SK-N-SH treated with all-trans-retinoic acid at 6 μM for 48 hours (cell line): ENCODE measurements around the gene EXOC4.

ENCODE experiments used
- ATAC-seq: fragments of 200-7000 bp; cut with Tn5 transposase; 3 replicates; pipeline ENCODE4 v1.9.1; 2020; ENCODE audit warnings: mild to moderate bottlenecking, moderate library complexity
- ARNTL ChIP-seq: fragments of 450-650 bp; formaldehyde crosslinking; IDR thresholded peaks from 2 replicates; pipeline ENCODE4 v1.5.0; 2020; ENCODE audit warnings: low read depth, mild to moderate bottlenecking, moderate library complexity, borderline replicate concordance
- BACH2 ChIP-seq: fragments of 250-450 bp; sonication (Bioruptor Pico); IDR thresholded peaks from 2 replicates; pipeline ENCODE4 v1.9.0; 2021; ENCODE audit warnings: mild to moderate bottlenecking, borderline replicate concordance
- CSDC2 ChIP-seq: fragments of 250-450 bp; sonication (Bioruptor Pico); IDR thresholded peaks from 2 replicates; pipeline ENCODE4 v1.5.0; 2020; ENCODE audit warnings: mild to moderate bottlenecking, moderate library complexity
- CSRNP3 ChIP-seq: fragments of 250-450 bp; sonication (Bioruptor Pico); IDR thresholded peaks from 2 replicates; pipeline ENCODE4 v1.5.1; 2021; ENCODE audit warnings: mild to moderate bottlenecking, moderate library complexity
- GLIS3 ChIP-seq: fragments of 250-450 bp; sonication (Bioruptor Pico); IDR thresholded peaks from 2 replicates; pipeline ENCODE4 v1.5.0; 2020; ENCODE audit warnings: mild to moderate bottlenecking, moderate library complexity
- ISL1 ChIP-seq: fragments of 250-450 bp; sonication (Bioruptor Pico); IDR thresholded peaks from 2 replicates; pipeline ENCODE4 v2.1.2; 2022; ENCODE audit warnings: mild to moderate bottlenecking, moderate library complexity
- OSR1 ChIP-seq: fragments of 250-450 bp; sonication (Bioruptor Pico); IDR thresholded peaks from 2 replicates; pipeline ENCODE4 v1.8.0; 2022; ENCODE audit warnings: moderate library complexity, mild to moderate bottlenecking, inconsistent platforms
- POU6F1 ChIP-seq: fragments of 250-450 bp; sonication (Bioruptor Pico); IDR thresholded peaks from 2 replicates; pipeline ENCODE4 v1.8.0; 2021; ENCODE audit warnings: low read depth, mild to moderate bottlenecking, moderate library complexity, borderline replicate concordance
- PPARA ChIP-seq: fragments of 250-450 bp; sonication (Bioruptor Pico); IDR thresholded peaks from 2 replicates; pipeline ENCODE4 v1.5.0; 2020; ENCODE audit warnings: mild to moderate bottlenecking, borderline replicate concordance
- RARB ChIP-seq: fragments of 250-450 bp; sonication (Bioruptor Pico); IDR thresholded peaks from 2 replicates; pipeline ENCODE4 v1.8.0; 2021; ENCODE audit warnings: mild to moderate bottlenecking, moderate library complexity
- TOX ChIP-seq: fragments of 250-450 bp; sonication (Bioruptor Pico); IDR thresholded peaks from 2 replicates; pipeline ENCODE4 v1.8.0; 2021; ENCODE audit warnings: mild to moderate bottlenecking, moderate library complexity, borderline replicate concordance
- ZC3H10 ChIP-seq: fragments of 250-450 bp; sonication (Bioruptor Pico); IDR thresholded peaks from 2 replicates; pipeline ENCODE4 v1.5.1; 2021; ENCODE audit warnings: mild to moderate bottlenecking, moderate library complexity
- ZFP3 ChIP-seq: fragments of 250-450 bp; sonication (Bioruptor Pico); IDR thresholded peaks from 2 replicates; pipeline ENCODE4 v1.5.0; 2020; ENCODE audit warnings: mild to moderate bottlenecking, moderate library complexity
- ZNF565 ChIP-seq: fragments of 450-650 bp; formaldehyde crosslinking; conservative IDR thresholded peaks from 2 replicates; pipeline ENCODE4 v1.5.0; 2020; ENCODE audit warnings: low read depth, mild to moderate bottlenecking, moderate library complexity
- ZNF70 ChIP-seq: fragments of 450-650 bp; formaldehyde crosslinking; IDR thresholded peaks from 2 replicates; pipeline ENCODE4 v1.5.0; 2020; ENCODE audit warnings: mild to moderate bottlenecking, moderate library complexity
- ZNF8 ChIP-seq: fragments of 450-650 bp; formaldehyde crosslinking; IDR thresholded peaks from 2 replicates; pipeline ENCODE4 v1.5.0; 2020; ENCODE audit warnings: mild to moderate bottlenecking, moderate library complexity
- TF ChIP-seq, protein P1 (sequence below): fragments of 250-450 bp; sonication (Bioruptor Pico); IDR thresholded peaks from 2 replicates; pipeline ENCODE4 v1.8.0; 2020; ENCODE audit warnings: mild to moderate bottlenecking, moderate library complexity, borderline replicate concordance
- TF ChIP-seq, protein P2 (sequence below): fragments of 250-450 bp; sonication (Bioruptor Pico); IDR thresholded peaks from 2 replicates; pipeline ENCODE4 v1.5.1; 2020; ENCODE audit warnings: low read depth, mild to moderate bottlenecking, moderate library complexity
- TF ChIP-seq, protein P3 (sequence below): fragments of 250-450 bp; sonication (Bioruptor Pico); IDR thresholded peaks from 2 replicates; pipeline ENCODE4 v1.5.0; 2020; ENCODE audit warnings: mild to moderate bottlenecking, moderate library complexity

EXOC4 gene

GRCh38 chr7:133859231-133859630 is 606.4 kb downstream of the EXOC4 start:
- TF ChIP-seq, protein P1, sequence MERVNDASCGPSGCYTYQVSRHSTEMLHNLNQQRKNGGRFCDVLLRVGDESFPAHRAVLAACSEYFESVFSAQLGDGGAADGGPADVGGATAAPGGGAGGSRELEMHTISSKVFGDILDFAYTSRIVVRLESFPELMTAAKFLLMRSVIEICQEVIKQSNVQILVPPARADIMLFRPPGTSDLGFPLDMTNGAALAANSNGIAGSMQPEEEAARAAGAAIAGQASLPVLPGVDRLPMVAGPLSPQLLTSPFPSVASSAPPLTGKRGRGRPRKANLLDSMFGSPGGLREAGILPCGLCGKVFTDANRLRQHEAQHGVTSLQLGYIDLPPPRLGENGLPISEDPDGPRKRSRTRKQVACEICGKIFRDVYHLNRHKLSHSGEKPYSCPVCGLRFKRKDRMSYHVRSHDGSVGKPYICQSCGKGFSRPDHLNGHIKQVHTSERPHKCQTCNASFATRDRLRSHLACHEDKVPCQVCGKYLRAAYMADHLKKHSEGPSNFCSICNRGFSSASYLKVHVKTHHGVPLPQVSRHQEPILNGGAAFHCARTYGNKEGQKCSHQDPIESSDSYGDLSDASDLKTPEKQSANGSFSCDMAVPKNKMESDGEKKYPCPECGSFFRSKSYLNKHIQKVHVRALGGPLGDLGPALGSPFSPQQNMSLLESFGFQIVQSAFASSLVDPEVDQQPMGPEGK (CRISPR knock-in tag), result no peak
- no peak for TF ChIP-seq CSDC2 (CRISPR knock-in tag)
- TF ChIP-seq BACH2 (CRISPR knock-in tag), result no peak
- no peak for TF ChIP-seq PPARA
- no peak for TF ChIP-seq ZNF8 (CRISPR knock-in tag)
- no peak for TF ChIP-seq ZC3H10
- no peak for TF ChIP-seq ZNF565 (CRISPR knock-in tag)
- TF ChIP-seq ZNF70, result no peak
- no peak for TF ChIP-seq OSR1 (CRISPR knock-in tag)
- TF ChIP-seq ISL1 (CRISPR knock-in tag), result no peak
- no peak for TF ChIP-seq CSRNP3
- TF ChIP-seq, protein P2, sequence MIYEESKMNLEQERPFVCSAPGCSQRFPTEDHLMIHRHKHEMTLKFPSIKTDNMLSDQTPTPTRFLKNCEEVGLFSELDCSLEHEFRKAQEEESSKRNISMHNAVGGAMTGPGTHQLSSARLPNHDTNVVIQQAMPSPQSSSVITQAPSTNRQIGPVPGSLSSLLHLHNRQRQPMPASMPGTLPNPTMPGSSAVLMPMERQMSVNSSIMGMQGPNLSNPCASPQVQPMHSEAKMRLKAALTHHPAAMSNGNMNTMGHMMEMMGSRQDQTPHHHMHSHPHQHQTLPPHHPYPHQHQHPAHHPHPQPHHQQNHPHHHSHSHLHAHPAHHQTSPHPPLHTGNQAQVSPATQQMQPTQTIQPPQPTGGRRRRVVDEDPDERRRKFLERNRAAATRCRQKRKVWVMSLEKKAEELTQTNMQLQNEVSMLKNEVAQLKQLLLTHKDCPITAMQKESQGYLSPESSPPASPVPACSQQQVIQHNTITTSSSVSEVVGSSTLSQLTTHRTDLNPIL (CRISPR knock-in tag), result no peak
- ATAC-seq, result no peak

GRCh38 chr7:133859871-133860450 is 607.1 kb downstream of the EXOC4 start:
- TF ChIP-seq ZC3H10 (no peak), CSDC2 (CRISPR knock-in tag) (no peak), POU6F1 (CRISPR knock-in tag) (no peak), RARB (no peak), ZNF70 (no peak), PPARA (no peak), GLIS3 (CRISPR knock-in tag) (no peak), ZFP3 (CRISPR knock-in tag) (no peak), ARNTL (CRISPR knock-in tag) (no peak), TOX (CRISPR knock-in tag) (no peak), ZNF565 (CRISPR knock-in tag) (no peak)
- TF ChIP-seq, protein P3, sequence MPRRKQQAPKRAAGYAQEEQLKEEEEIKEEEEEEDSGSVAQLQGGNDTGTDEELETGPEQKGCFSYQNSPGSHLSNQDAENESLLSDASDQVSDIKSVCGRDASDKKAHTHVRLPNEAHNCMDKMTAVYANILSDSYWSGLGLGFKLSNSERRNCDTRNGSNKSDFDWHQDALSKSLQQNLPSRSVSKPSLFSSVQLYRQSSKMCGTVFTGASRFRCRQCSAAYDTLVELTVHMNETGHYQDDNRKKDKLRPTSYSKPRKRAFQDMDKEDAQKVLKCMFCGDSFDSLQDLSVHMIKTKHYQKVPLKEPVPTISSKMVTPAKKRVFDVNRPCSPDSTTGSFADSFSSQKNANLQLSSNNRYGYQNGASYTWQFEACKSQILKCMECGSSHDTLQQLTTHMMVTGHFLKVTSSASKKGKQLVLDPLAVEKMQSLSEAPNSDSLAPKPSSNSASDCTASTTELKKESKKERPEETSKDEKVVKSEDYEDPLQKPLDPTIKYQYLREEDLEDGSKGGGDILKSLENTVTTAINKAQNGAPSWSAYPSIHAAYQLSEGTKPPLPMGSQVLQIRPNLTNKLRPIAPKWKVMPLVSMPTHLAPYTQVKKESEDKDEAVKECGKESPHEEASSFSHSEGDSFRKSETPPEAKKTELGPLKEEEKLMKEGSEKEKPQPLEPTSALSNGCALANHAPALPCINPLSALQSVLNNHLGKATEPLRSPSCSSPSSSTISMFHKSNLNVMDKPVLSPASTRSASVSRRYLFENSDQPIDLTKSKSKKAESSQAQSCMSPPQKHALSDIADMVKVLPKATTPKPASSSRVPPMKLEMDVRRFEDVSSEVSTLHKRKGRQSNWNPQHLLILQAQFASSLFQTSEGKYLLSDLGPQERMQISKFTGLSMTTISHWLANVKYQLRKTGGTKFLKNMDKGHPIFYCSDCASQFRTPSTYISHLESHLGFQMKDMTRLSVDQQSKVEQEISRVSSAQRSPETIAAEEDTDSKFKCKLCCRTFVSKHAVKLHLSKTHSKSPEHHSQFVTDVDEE (CRISPR knock-in tag), result no peak
- TF ChIP-seq, protein P1 (CRISPR knock-in tag), result no peak
- no peak for ATAC-seq
